ENCODE results near the gene NUP210L. TPM values are rescaled to one million over a fixed set of nuclear protein-coding genes. Genes with fewer than 3 reads are reported as not detected.
A peak's percentile ranks its signal among the peaks of the same experiment; 100 is the strongest.

The NUP210L gene
- total and polyA plus RNA-seq, 5 donors from 2014 or later = 0.02 to 0.17 (median 0.10) TPM; not detected in 2

DNA sequence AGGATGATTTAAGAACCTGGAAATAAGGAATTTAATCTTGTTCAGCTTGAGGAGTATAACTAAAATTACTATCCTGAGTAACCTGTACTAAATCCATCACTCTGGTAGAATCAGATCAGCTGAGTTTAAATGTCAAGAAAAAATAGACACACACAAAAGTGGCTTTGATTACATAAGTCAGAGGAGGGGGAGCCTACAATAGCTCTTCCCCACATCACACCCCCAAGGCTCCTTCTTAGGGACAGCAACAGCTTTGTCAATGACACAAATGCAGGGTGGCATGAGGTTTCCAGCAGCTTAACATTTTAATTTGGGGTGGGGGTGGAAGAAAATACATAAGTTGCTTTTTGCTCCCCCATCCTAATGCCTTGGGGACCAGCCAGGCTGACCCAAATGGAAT, 12.6 kb upstream of the NUP210L start:
- Histone ChIP-seq H3K36me3 (ENCODE audit: control insufficient read depth, insufficient read depth, low read length) (peaks cover 94% of the 10 kb centered on the region), H3K27me3 (ENCODE audit: control insufficient read depth, insufficient read depth, low read length) (no peaks in the 10 kb centered on the region), H3K9me3 (ENCODE audit: control insufficient read depth in 2 of 2, low read length in 2 of 2) (no peaks in the 10 kb centered on the region), H3K4me1 (ENCODE audit: control insufficient read depth, insufficient read depth, low read length, poor library complexity, severe bottlenecking) (peaks cover 4% of the 10 kb centered on the region), H3K27ac (ENCODE audit: insufficient read depth, low read length, poor library complexity, severe bottlenecking) (peak overlapping the region; percentile 19), H3K4me3 (ENCODE audit: low read depth, low read length) (no peak overlapping the region)
- Mint-ChIP-seq H3K27me3 (no peaks in the 10 kb centered on the region), H3K9me3 (peaks cover 0 to 2% (median 0%) of the 10 kb centered on the region in 7 donors), H3K36me3 (peaks cover 74% of the 10 kb centered on the region), H3K27ac (peak overlapping the region in 2 of 3 donors; percentile 42 to 63), H3K4me3 (no peak overlapping the region), H3K4me1 (peaks cover 9 to 51% (median 41%) of the 10 kb centered on the region in 4 donors)
- no peak for DNase-seq
- ATAC-seq (ENCODE audit: low read depth in 2 of 2) = no peak

GRCh38 chr1:154166207-154166606, 11.3 kb upstream of the NUP210L start:
- Histone ChIP-seq H3K4me3 (ENCODE audit: low read depth, low read length) (no peak overlapping the region), H3K27ac (ENCODE audit: insufficient read depth, low read length, poor library complexity, severe bottlenecking) (no peak overlapping the region), H3K9me3 (ENCODE audit: control insufficient read depth in 2 of 2, low read length in 2 of 2) (no peaks in the 10 kb centered on the region), H3K27me3 (ENCODE audit: control insufficient read depth, insufficient read depth, low read length) (no peaks in the 10 kb centered on the region), H3K4me1 (ENCODE audit: control insufficient read depth, insufficient read depth, low read length, poor library complexity, severe bottlenecking) (peaks cover 4% of the 10 kb centered on the region), H3K36me3 (ENCODE audit: control insufficient read depth, insufficient read depth, low read length) (peaks cover 88% of the 10 kb centered on the region)
- no peaks in the 10 kb centered on the region for H3K27me3 Mint-ChIP-seq
- peak overlapping the region; percentile 15 to 75 (median 42) for H3K27ac Mint-ChIP-seq
- peaks cover 0 to 2% (median 0%) of the 10 kb centered on the region in 7 donors for H3K9me3 Mint-ChIP-seq
- H3K36me3 Mint-ChIP-seq = peaks cover 64% of the 10 kb centered on the region
- no peak for ATAC-seq (ENCODE audit: low read depth in 2 of 2)
- no peak for DNase-seq
- H3K4me3 Mint-ChIP-seq = no peak overlapping the region
- peaks cover 9 to 42% (median 34%) of the 10 kb centered on the region in 4 donors for H3K4me1 Mint-ChIP-seq

- Mint-ChIP-seq H3K4me3 (peak overlapping the region in 2 of 4 donors; percentile 33 to 83), H3K4me1 (peaks cover 29 to 71% (median 56%) of the 10 kb centered on the region in 4 donors), H3K9me3 (peaks cover 0 to 8% (median 2%) of the 10 kb centered on the region in 7 donors), H3K27me3 (no peaks in the 10 kb centered on the region), H3K27ac (peak overlapping the region; percentile 91 to 99 (median 91)), H3K36me3 (peaks cover 56% of the 10 kb centered on the region)
- no peaks in the 10 kb centered on the region for H3K27me3 ChIP-seq (ENCODE audit: control insufficient read depth, insufficient read depth, low read length)
- H3K4me3 ChIP-seq (ENCODE audit: low read depth, low read length) = peak overlapping the region; percentile 60
- no peak for DNase-seq
- ATAC-seq (ENCODE audit: low read depth in 2 of 2) = no peak
- H3K9me3 ChIP-seq (ENCODE audit: control insufficient read depth in 2 of 2, low read length in 2 of 2) = peaks cover 0 to 3% of the 10 kb centered on the region in 2 experiments
- peaks cover 65% of the 10 kb centered on the region for H3K36me3 ChIP-seq (ENCODE audit: control insufficient read depth, insufficient read depth, low read length)
- H3K27ac ChIP-seq (ENCODE audit: insufficient read depth, low read length, poor library complexity, severe bottlenecking) = peak overlapping the region; percentile 78
- H3K4me1 ChIP-seq (ENCODE audit: control insufficient read depth, insufficient read depth, low read length, poor library complexity, severe bottlenecking) = peaks cover 48% of the 10 kb centered on the region
Observed at GRCh38 chr1:154159554-154159953, 4.7 kb upstream of the NUP210L start.

DNA sequence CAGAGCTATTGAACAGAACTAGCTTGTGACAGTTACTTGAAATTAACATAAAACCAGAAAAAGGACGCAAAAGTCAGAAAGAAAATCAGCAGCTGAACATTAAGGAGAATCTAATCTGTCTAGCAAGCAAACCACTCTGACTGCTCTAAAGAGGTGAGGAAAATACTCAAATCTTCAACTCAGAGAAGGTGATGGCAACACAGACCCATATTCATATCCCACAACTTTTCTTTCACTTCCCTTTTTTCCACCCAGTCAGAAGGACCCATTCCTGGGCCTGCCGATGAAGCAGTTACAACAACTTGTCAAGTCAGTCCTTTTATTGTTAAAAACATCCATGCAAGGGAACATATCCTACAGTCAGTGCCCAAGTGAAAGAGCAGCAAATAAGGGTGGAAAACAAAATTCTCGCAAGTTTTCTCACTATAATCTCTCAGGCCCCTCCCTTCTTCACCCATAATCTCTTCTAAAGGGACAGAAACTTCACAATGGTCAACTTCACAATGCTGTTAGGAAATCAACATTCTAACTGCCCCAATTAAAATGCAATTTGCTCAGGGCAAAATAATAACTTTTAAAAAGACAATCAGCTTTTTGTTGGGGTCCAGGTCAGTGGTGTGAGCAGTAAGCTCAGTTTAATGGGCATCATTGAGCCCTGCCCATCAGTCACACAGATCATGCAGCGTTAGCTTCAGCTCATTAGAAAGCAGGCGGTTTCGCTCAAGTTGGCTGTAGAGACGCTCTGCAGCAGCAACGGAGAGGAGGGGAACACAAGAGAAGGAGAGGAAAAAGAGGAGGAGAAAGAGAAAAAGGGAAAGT, 3.6 kb upstream of the NUP210L start:
- no peak for ATAC-seq (ENCODE audit: low read depth in 2 of 2)
- Mint-ChIP-seq H3K9me3 (peaks cover 0 to 8% (median 2%) of the 10 kb centered on the region in 7 donors), H3K27me3 (no peaks in the 10 kb centered on the region), H3K4me1 (peaks cover 32 to 75% (median 60%) of the 10 kb centered on the region in 4 donors), H3K27ac (peak overlapping the region; percentile 91 to 99 (median 91)), H3K4me3 (peak overlapping the region; percentile 63 to 87 (median 78)), H3K36me3 (peaks cover 55% of the 10 kb centered on the region)
- no peak for DNase-seq
- H3K27me3 ChIP-seq (ENCODE audit: control insufficient read depth, insufficient read depth, low read length) = no peaks in the 10 kb centered on the region
- peak overlapping the region; percentile 78 for H3K27ac ChIP-seq (ENCODE audit: insufficient read depth, low read length, poor library complexity, severe bottlenecking)
- peaks cover 58% of the 10 kb centered on the region for H3K36me3 ChIP-seq (ENCODE audit: control insufficient read depth, insufficient read depth, low read length)
- peak overlapping the region; percentile 60 for H3K4me3 ChIP-seq (ENCODE audit: low read depth, low read length)
- H3K9me3 ChIP-seq (ENCODE audit: control insufficient read depth in 2 of 2, low read length in 2 of 2) = peaks cover 0 to 3% of the 10 kb centered on the region in 2 experiments
- peaks cover 53% of the 10 kb centered on the region for H3K4me1 ChIP-seq (ENCODE audit: control insufficient read depth, insufficient read depth, low read length, poor library complexity, severe bottlenecking)

GRCh38 chr1:154157520-154158306, 2.8 kb upstream of the NUP210L start:
- Histone ChIP-seq H3K4me3 (ENCODE audit: low read depth, low read length) (peak overlapping the region; percentile 60), H3K4me1 (ENCODE audit: control insufficient read depth, insufficient read depth, low read length, poor library complexity, severe bottlenecking) (peaks cover 53% of the 10 kb centered on the region), H3K27me3 (ENCODE audit: control insufficient read depth, insufficient read depth, low read length) (no peaks in the 10 kb centered on the region), H3K9me3 (ENCODE audit: control insufficient read depth in 2 of 2, low read length in 2 of 2) (peaks cover 0 to 3% of the 10 kb centered on the region in 2 experiments), H3K27ac (ENCODE audit: insufficient read depth, low read length, poor library complexity, severe bottlenecking) (peak overlapping the region; percentile 78), H3K36me3 (ENCODE audit: control insufficient read depth, insufficient read depth, low read length) (peaks cover 52% of the 10 kb centered on the region)
- Mint-ChIP-seq H3K27me3 (no peaks in the 10 kb centered on the region), H3K4me3 (peak overlapping the region; percentile 63 to 83 (median 75)), H3K4me1 (peaks cover 27 to 73% (median 54%) of the 10 kb centered on the region in 4 donors), H3K36me3 (peaks cover 48% of the 10 kb centered on the region), H3K9me3 (peaks cover 0 to 8% (median 0%) of the 10 kb centered on the region in 7 donors), H3K27ac (peak overlapping the region; percentile 91 to 99 (median 91))
- ATAC-seq (ENCODE audit: low read depth in 2 of 2) (peak; percentile 99 to 100), DNase-seq (peak; percentile 53 to 95 (median 87))

GRCh38 chr1:154155251-154155650, 378 bp upstream of the NUP210L start:
- Mint-ChIP-seq H3K27ac (peak overlapping the region; percentile 89 to 91 (median 91)), H3K9me3 (peaks cover 0 to 7% (median 0%) of the 10 kb centered on the region in 7 donors), H3K4me3 (peak overlapping the region in 2 of 4 donors; percentile 48 to 56), H3K36me3 (peaks cover 40% of the 10 kb centered on the region), H3K27me3 (no peaks in the 10 kb centered on the region), H3K4me1 (peaks cover 37 to 71% (median 49%) of the 10 kb centered on the region in 4 donors)
- DNase-seq (peak in 1 of 3 donors; percentile 33), ATAC-seq (ENCODE audit: low read depth in 2 of 2) (no peak)
- peaks cover 0 to 3% of the 10 kb centered on the region in 2 experiments for H3K9me3 ChIP-seq (ENCODE audit: control insufficient read depth in 2 of 2, low read length in 2 of 2)
- no peak overlapping the region for H3K4me3 ChIP-seq (ENCODE audit: low read depth, low read length)
- peaks cover 34% of the 10 kb centered on the region for H3K36me3 ChIP-seq (ENCODE audit: control insufficient read depth, insufficient read depth, low read length)
- no peaks in the 10 kb centered on the region for H3K27me3 ChIP-seq (ENCODE audit: control insufficient read depth, insufficient read depth, low read length)
- peak overlapping the region; percentile 78 for H3K27ac ChIP-seq (ENCODE audit: insufficient read depth, low read length, poor library complexity, severe bottlenecking)
- peaks cover 53% of the 10 kb centered on the region for H3K4me1 ChIP-seq (ENCODE audit: control insufficient read depth, insufficient read depth, low read length, poor library complexity, severe bottlenecking)

GRCh38 chr1:154154053-154154452, 820 bp downstream of the NUP210L start:
- peaks cover 46% of the 10 kb centered on the region for H3K4me1 ChIP-seq (ENCODE audit: control insufficient read depth, insufficient read depth, low read length, poor library complexity, severe bottlenecking)
- Mint-ChIP-seq H3K36me3 (peaks cover 31% of the 10 kb centered on the region), H3K27ac (peak overlapping the region; percentile 85 to 91 (median 91))

More at GRCh38 chr1:154154053-154154452, 820 bp downstream of the NUP210L start:
- H3K36me3 ChIP-seq (ENCODE audit: control insufficient read depth, insufficient read depth, low read length) = peaks cover 22% of the 10 kb centered on the region
- peak overlapping the region; percentile 78 for H3K27ac ChIP-seq (ENCODE audit: insufficient read depth, low read length, poor library complexity, severe bottlenecking)
- no peak overlapping the region for H3K4me3 ChIP-seq (ENCODE audit: low read depth, low read length)
- ATAC-seq (ENCODE audit: low read depth in 2 of 2) = no peak
- no peaks in the 10 kb centered on the region for H3K27me3 Mint-ChIP-seq
- no peak for DNase-seq
- no peaks in the 10 kb centered on the region for H3K9me3 ChIP-seq (ENCODE audit: control insufficient read depth in 2 of 2, low read length in 2 of 2)
- peaks cover 30 to 61% (median 41%) of the 10 kb centered on the region in 4 donors for H3K4me1 Mint-ChIP-seq
- peaks cover 0 to 4% (median 0%) of the 10 kb centered on the region in 7 donors for H3K9me3 Mint-ChIP-seq
- peak overlapping the region in 1 of 4 donors; percentile 18 for H3K4me3 Mint-ChIP-seq
- H3K27me3 ChIP-seq (ENCODE audit: control insufficient read depth, insufficient read depth, low read length) = no peaks in the 10 kb centered on the region
